Right atrium auricular region (tissue), 2 donors: Measurements from ENCODE around the gene NOTCH3. TPM values are rescaled to one million over a fixed set of nuclear protein-coding genes. Genes with fewer than 3 reads are reported as not detected.

Experiments used
- DNase-seq: peaks from one replicate; pipeline ENCODE4 v3.0.0-alpha.2; 2019; ENCODE audit warnings: low spot score
- H3K27ac ChIP-seq, 2 donors: fragments of 200-600 bp; sonication (generic); 1 replicate in 1 of 2; 2 replicates in 1 of 2; pipeline ENCODE4 v1.5.1; 2016 to 2019
- H3K27me3 ChIP-seq, 2 donors: fragments of 200-600 bp; sonication (generic); one replicate each; pipeline versions ENCODE4 v1.5.1 to v1.6.0; 2017 to 2019
- H3K36me3 ChIP-seq: fragments of 200-600 bp; sonication (generic); one replicate; pipeline ENCODE4 v1.5.1; 2016
- H3K4me1 ChIP-seq, 2 donors: fragments of 200-600 bp; sonication (generic); one replicate each; pipeline versions ENCODE4 v1.5.1 to v1.6.0; 2017 to 2019
- H3K4me3 ChIP-seq, 2 donors: fragments of 200-600 bp; sonication (generic); 1 replicate in 1 of 2; 2 replicates in 1 of 2; pipeline ENCODE4 v1.5.1; 2017 to 2019; ENCODE audit warnings: mild to moderate bottlenecking in 1 of 2, moderate library complexity in 1 of 2
- H3K9me3 ChIP-seq, 2 donors: fragments of 200-600 bp; sonication (generic); one replicate each; pipeline ENCODE4 v1.5.1; 2019
- total RNA-seq, 2 donors: library from RNA; depleted of rRNA; stranded (reverse); fragments of >200 nt; gene quantifications; one replicate each; pipeline ENCODE4 v1.1.0, GENCODE V29; 2016
- TF ChIP-seq, protein P1 (sequence below), 2 donors: fragments of 200-600 bp; sonication (generic); IDR thresholded peaks; one replicate each; pipeline ENCODE4 v1.5.1; 2019; ENCODE audit warnings: antibody characterized with exemption in 2 of 2

Gene NOTCH3
- total RNA-seq, 2 donors from 2014 or later, result 16.8 to 34.2 TPM

DNA sequence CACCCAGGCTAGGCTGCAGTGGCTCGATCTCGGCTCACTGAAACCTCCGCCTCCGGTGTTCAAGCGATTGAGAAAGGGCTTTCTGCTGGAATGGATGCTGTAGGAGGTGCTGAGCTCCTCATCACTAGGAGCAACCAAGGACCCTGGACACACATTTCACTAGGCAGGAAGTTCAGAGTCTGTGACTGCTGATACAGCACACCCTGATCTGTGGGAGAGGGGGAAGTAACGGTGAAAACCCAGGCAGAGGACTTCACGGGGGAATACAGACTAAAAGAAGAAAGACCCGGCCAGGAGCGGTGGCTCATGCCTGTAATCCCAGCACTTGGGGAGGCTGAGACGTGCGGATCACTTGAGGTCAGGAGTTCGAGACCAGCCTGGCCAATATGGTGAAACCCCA, 11.9 kb upstream of the NOTCH3 start:
- Histone ChIP-seq H3K27ac (no peak overlapping the region), H3K36me3 (no peaks in the 10 kb centered on the region), H3K27me3 (no peaks in the 10 kb centered on the region), H3K4me1 (peaks cover 0 to 7% of the 10 kb centered on the region in 2 donors), H3K4me3 (no peak overlapping the region), H3K9me3 (no peaks in the 10 kb centered on the region)
- TF ChIP-seq, protein P1, sequence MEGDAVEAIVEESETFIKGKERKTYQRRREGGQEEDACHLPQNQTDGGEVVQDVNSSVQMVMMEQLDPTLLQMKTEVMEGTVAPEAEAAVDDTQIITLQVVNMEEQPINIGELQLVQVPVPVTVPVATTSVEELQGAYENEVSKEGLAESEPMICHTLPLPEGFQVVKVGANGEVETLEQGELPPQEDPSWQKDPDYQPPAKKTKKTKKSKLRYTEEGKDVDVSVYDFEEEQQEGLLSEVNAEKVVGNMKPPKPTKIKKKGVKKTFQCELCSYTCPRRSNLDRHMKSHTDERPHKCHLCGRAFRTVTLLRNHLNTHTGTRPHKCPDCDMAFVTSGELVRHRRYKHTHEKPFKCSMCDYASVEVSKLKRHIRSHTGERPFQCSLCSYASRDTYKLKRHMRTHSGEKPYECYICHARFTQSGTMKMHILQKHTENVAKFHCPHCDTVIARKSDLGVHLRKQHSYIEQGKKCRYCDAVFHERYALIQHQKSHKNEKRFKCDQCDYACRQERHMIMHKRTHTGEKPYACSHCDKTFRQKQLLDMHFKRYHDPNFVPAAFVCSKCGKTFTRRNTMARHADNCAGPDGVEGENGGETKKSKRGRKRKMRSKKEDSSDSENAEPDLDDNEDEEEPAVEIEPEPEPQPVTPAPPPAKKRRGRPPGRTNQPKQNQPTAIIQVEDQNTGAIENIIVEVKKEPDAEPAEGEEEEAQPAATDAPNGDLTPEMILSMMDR (IDR thresholded peaks at IDR 0.05), result no peak
- DNase-seq, result no peak

DNA sequence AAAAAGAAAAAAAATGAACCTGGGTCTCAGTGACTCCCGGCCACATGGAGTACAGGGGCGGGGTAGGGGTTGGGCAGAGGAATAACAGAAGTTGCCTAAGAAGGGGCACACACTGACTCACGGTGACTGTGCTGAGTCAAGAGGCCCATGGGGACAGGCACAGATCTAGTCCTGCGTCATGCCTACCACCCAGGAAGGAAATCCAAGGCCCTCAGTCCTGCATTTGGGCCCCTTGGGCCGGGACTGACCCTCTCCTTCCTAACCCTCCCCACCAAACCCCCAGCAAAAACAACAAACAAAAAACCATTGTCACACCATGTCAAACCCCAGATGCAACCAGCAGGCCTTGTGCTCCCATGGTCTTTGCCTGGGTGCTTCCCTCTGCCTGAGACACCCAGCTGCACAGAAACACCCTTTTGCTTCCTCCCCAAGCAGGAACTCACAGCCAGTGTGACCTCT, 9.6 kb upstream of the NOTCH3 start:
- Histone ChIP-seq H3K4me3 (no peak overlapping the region), H3K9me3 (no peaks in the 10 kb centered on the region), H3K27ac (peak overlapping the region; percentile 16 to 48), H3K36me3 (no peaks in the 10 kb centered on the region), H3K4me1 (peaks cover 0 to 7% of the 10 kb centered on the region in 2 donors), H3K27me3 (no peaks in the 10 kb centered on the region)
- TF ChIP-seq, protein P1 (IDR thresholded peaks at IDR 0.05), result no peak
- peak; percentile 79 for DNase-seq

DNA sequence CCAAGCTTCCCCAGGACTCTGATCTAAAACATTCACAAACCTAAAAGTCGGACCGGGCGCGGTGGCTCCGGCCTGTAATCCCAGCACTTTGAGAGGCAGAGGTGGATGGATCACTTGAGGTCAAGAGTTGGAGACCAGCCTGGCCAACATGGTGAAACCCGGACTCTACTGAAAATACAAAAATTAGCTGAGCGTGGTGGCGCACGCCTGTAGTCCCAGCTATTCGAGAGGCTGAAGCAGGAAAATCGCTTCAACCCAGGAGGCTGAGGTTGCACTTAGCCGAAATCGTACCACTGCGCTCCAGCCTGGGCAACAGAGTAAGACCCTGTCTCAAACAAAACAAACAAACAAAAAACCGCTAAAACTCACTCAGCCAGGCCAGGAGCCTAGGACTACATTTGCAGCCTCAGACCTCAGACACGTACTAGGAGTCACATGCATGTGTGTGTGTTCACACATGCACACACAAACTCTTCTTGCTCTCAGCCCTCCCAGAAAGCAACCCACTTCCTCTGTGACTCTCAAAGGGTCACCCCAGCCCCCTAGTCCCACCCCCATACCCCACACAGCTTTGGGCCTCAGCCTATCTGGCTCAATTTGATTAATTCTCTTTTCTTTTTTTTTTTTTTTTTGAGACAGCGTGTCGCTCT, 704 bp upstream of the NOTCH3 start:
- TF ChIP-seq, protein P1 (IDR thresholded peaks at IDR 0.05), result no peak
- H3K27ac ChIP-seq, result peak overlapping the region; percentile 8 to 16
- H3K4me1 ChIP-seq, result peaks cover 0 to 30% of the 10 kb centered on the region in 2 donors
- peak overlapping the region in 1 of 2 donors; percentile 56 for H3K4me3 ChIP-seq
- DNase-seq, result no peak
- no peaks in the 10 kb centered on the region for H3K36me3 ChIP-seq
- no peaks in the 10 kb centered on the region for H3K9me3 ChIP-seq
- peaks cover 4 to 21% of the 10 kb centered on the region in 2 donors for H3K27me3 ChIP-seq

DNA sequence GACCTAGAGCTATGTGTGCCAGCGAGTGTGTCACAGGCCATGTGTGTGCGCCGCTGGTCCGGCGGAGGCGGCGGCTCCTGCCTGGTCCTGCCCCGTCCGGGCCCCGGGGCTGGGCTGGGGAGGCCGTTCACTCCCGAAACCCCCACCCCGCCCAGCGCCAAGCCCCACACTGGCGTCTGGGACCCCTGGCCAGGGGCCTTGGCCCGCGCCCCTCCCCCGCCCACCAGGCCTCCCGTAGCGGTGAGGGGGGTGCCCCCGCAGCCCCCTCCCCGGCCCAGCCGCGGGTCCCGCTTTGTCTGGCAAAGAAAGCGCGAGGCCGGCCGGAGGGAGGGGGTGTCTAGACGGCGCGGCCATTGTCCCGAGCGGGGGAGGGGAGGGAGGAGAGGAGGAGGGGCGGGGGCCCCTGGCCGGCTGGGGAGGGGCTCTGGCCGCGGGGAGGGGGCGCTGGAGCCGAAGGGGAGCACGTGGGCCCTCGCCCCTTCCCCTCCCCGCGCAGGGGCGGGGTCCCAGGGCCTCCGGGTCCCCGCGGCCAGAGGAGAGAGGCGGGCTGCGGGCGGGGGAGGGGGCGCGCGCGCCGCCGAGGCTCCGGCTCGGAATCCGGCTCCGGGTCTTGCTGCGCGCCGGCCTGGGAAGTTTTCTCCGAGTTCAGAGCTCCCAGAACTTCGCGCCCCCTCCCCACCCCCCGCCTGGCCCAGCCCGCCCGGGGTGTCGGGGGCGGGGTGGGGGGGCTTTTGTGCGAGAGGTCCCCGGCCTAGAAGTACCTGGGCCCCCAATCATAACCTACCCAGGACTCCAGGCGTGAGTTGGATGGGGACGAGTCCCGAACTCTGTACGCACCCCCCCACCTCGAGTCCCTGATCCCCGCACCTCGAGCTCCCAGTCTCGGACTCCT, 888 bp downstream of the NOTCH3 start:
- TF ChIP-seq, protein P1 (IDR thresholded peaks at IDR 0.05), result no peak
- Histone ChIP-seq H3K4me3 (peak overlapping the region; percentile 46 to 56), H3K27ac (peak overlapping the region; percentile 78 to 80), H3K36me3 (no peaks in the 10 kb centered on the region), H3K9me3 (no peaks in the 10 kb centered on the region), H3K4me1 (peaks cover 0 to 46% of the 10 kb centered on the region in 2 donors), H3K27me3 (peaks cover 8 to 25% of the 10 kb centered on the region in 2 donors)
- no peak for DNase-seq

DNA sequence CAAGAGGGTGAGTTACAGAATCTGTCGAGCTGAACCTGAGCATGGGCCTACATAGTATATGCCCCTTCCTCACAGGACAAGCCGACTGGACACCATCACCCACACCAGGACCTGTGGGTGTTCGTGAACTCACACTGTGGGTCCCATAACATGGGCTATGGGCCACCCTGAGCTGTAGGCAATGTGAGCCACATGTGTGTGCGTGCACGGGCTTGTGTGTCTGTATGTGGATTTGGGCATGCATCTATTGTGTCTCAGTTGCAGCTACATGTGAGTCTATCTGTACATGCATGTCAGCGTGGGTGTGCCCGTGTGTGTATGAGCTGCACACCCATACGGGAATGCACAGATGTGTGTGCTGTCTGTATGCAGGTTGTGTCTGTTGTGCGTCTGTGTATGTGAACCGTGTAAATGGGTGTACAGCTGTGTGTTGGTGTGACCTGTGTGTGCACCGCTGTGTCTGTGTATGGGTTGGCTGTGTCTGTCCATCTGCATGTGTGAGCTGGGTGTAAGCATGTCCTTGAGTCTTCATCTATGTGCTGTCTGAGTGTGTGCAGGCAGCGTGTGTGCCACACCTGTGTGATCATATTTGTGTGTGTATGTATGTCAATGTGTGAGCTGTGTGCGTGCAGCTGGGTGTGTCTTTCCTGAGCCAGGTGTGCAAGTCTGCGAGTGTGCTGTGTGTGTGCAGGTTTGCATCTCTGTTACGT, 1.7 kb downstream of the NOTCH3 start:
- H3K4me3 ChIP-seq, result peak overlapping the region; percentile 46 to 56
- no peaks in the 10 kb centered on the region for H3K36me3 ChIP-seq
- TF ChIP-seq, protein P1 (IDR thresholded peaks at IDR 0.05), result no peak
- DNase-seq, result no peak
- peak overlapping the region; percentile 78 to 80 for H3K27ac ChIP-seq
- H3K27me3 ChIP-seq, result peaks cover 8 to 25% of the 10 kb centered on the region in 2 donors
- no peaks in the 10 kb centered on the region for H3K9me3 ChIP-seq
- H3K4me1 ChIP-seq, result peaks cover 0 to 47% of the 10 kb centered on the region in 2 donors
